NB4 (cell line): ENCODE results near the gene RAD23B.

Source experiments
- DNase-seq: peaks from one replicate; pipeline ENCODE4 v3.0.0; 2010; ENCODE audit warnings: low read depth
- H3K4me3 ChIP-seq: one replicate; pipeline ENCODE4 v1.5.1; 2011; ENCODE audit warnings: mild to moderate bottlenecking, low read depth, low read length, moderate library complexity
- CTCF ChIP-seq: IDR thresholded peaks from one replicate; pipeline ENCODE4 v1.5.1; 2012; ENCODE audit warnings: low read depth, low read length
- MYC ChIP-seq: IDR thresholded peaks from 2 replicates; pipeline ENCODE4 v1.6.1; 2011; ENCODE audit warnings: low read depth, low read length
- POLR2A ChIP-seq: IDR thresholded peaks from 2 replicates; pipeline ENCODE4 v1.6.1; 2011; ENCODE audit warnings: mild to moderate bottlenecking; ENCODE audit not compliant: insufficient read length; ENCODE audit errors: extremely low read depth
- TF ChIP-seq, protein P1 (sequence below): IDR thresholded peaks from 2 replicates; pipeline ENCODE4 v1.6.1; 2011; ENCODE audit warnings: low read depth, low read length

The RAD23B gene

DNA sequence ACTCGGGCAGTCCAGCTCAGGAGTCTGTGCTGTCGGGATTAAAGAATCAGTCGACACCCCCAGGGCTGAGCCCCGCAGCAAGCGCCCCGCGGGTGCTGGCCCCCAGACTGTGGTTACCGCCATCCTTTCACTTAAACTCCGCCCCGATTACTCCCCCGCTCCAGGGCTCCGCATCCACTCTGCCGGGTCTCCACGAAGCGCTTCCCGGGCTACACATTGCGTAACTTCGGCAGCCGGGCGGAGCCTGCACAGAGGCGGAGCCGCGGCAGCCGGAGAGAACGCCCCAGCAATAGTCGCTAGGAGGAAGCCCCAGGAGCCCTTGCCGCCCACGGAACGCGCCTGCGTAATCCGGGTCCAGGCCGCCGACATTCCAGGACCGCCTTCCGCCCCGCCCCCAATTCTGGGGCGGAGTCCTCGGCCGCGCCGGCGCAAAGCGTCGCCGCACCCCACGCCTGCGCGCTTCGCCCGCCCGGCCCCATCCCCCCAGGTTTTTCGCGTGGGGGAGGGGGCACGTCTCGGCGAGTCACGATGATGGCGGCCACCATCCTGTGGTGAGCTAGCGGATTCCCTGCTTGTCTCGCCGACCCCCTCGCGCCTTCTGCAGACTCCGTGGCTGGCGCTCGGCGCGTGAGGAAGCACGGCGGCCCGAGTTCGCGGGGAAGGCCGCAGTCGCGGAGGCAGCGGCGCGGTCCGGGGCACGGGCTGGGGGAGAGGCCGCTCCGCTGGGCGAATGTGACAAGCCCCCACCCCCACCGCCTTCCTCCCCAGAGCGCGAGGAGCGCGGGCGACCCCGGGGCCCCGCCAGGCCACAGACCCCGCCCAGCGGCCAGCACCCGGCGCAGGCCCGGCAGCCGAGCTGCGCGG lies at the start of gene RAD23B:
Gene RAD23B (plus strand): TSS at position 521 of the 864 bp plus-strand sequence. CDS start 351 bp downstream, outside the sequence.
- TF ChIP-seq POLR2A: peak; percentile 87
- TF ChIP-seq CTCF: no peak
- TF ChIP-seq MYC: peak; percentile 65; the same call in 1 of the 2 replicates
- peak within 1 kb of the TSS; percentile 94 for H3K4me3 ChIP-seq
- peak; percentile 97 for DNase-seq

GRCh38 chr9:107235765-107236442 lies 47.2 kb upstream of the RAD23B start:
- no peak overlapping the region for H3K4me3 ChIP-seq
- DNase-seq: no peak
- TF ChIP-seq POLR2A: no peak

DNA sequence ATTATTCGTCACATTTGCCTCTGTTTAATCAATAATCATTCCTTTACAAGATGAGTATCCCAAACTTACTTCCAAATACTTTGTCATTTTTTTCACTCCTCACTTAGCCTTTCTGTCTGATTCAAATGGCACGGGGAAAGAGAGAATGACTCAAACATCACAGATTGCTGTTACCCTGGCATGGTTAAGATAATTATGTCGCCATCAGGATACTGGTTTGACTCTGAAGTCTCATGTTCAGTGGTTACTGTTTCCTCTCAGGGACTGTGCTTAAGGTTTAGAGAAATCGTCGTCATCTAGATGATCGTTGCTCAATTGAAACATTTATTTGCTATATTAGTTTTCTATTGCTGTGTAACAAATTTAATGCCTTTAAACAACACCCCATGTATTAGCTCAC lies 45.2 kb upstream of the RAD23B start:
- DNase-seq: no peak
- TF ChIP-seq CTCF (no peak), POLR2A (no peak), MYC (no peak)
- TF ChIP-seq, protein P1, sequence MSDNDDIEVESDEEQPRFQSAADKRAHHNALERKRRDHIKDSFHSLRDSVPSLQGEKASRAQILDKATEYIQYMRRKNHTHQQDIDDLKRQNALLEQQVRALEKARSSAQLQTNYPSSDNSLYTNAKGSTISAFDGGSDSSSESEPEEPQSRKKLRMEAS: no peak

GRCh38 chr9:107239474-107239873 lies 43.6 kb upstream of the RAD23B start:
- peak; percentile 41 for DNase-seq
- no peak for TF ChIP-seq POLR2A
- TF ChIP-seq CTCF: peak; percentile 21
- no peak overlapping the region for H3K4me3 ChIP-seq

More for the DNA sequence above, 45.2 kb upstream of the RAD23B start:
- no peak overlapping the region for H3K4me3 ChIP-seq

DNA sequence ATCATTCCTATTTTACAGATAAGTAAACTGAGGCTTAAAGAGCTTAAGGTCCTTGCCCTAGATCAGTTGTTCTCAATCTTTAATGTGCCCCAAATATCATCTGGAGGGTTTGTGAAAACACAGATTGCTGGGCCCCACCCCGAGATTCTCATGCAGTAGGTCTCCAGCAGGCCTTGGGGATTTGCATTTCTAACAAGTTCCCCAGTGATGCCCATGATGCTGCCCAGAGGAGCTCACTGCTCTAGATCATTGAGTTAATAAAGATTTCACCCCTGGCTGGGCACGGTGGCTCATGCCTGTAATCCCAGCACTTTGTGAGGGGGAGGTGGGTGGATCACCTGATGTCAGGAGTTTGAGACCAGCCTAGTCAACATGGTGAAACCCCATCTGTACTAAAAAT lies 42.8 kb upstream of the RAD23B start:
- DNase-seq: no peak
- no peak overlapping the region for H3K4me3 ChIP-seq
- TF ChIP-seq CTCF (no peak), MYC (no peak), POLR2A (no peak)
- TF ChIP-seq, protein P1: no peak

DNA sequence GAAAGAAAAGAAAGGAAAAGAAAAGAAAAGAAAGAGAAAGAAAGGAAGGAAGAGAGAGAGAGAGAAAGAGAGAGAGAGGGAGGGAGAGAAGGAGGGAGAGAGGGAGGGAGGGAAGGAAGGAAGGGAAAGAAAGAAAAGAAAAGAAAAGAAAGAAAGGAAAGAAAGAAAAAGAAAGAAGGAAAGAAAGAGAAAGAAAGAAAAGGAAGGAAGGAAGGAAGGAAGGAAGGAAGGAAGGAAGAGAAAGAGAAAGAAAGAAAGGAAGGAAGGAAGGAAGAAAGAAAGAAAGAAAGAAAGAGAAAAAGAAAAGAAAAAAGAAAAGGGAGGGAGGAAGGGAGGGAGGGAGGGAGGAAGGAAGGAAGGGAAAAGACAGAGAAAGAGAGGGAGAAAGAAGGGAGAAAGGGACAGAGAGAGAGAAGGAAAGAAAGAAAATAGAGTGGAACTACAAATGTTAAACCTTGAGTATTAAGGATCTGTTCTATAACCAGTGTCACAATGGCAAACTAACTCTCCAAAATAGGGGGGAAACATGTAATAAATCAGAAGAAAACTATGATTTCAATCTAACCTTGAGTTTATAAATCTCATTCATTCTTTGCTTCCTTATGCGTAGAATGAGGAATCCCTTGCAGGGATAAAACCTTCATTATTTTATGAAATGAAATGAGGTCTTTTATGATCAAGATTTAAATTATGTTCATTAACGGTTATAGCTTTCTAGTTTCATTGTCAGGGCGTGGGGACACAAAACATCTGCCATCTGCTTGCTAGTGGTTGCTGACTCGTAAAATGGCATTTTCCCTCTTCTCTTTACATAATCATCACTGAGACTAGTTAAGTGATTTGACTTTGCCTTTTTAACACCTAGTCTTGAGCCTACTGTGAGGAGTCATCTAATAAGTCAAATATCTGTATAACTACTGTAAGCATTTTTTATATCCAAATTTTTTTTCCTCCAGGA lies 40.7 kb upstream of the RAD23B start:
- no peak overlapping the region for H3K4me3 ChIP-seq
- no peak for TF ChIP-seq MYC
- TF ChIP-seq POLR2A: no peak
- TF ChIP-seq CTCF: no peak
- TF ChIP-seq, protein P1: no peak
- DNase-seq: no peak
